AG04450 (cell line): ENCODE results near the gene PLCE1. TPM values are rescaled to one million over a fixed set of nuclear protein-coding genes. Genes with fewer than 3 reads are reported as not detected.

Experiments
- CTCF ChIA-PET: fragments of 300-600, 350-600 bp; formaldehyde crosslinking; extraction: SDS; loops from one replicate; lab custom pipeline; 2022; ENCODE audit warnings: antibody characterized with exemption, inconsistent platforms; lab: Charles Lee
- POLR2A ChIA-PET: fragments of 350-600 bp; formaldehyde crosslinking; extraction: SDS; loops from one replicate; lab custom pipeline; 2021; ENCODE audit warnings: antibody characterized with exemption, inconsistent platforms; lab: Yijun Ruan, JAX
- DNase-seq: peaks from one replicate; pipeline ENCODE4 v3.0.0-alpha.2; 2011; ENCODE audit warnings: low read depth, low spot score
- H3K27ac ChIP-seq: one replicate; pipeline ENCODE4 v1.5.1; 2012; ENCODE audit warnings: low read depth, low read length, control low read depth
- H3K27me3 ChIP-seq: one replicate; pipeline ENCODE4 v1.6.0; 2012; ENCODE audit warnings: low read length; ENCODE audit not compliant: control insufficient read depth, insufficient read depth
- H3K4me3 ChIP-seq: 2 replicates; pipeline ENCODE4 v1.5.1; 2011; ENCODE audit warnings: mild to moderate bottlenecking, low read depth, low read length, control low read depth
- H3K9me3 ChIP-seq: 2 replicates; pipeline ENCODE4 v1.5.1; 2012; ENCODE audit warnings: low read length; ENCODE audit not compliant: control insufficient read depth, insufficient read depth
- CTCF ChIP-seq: IDR thresholded peaks from 2 replicates; pipeline ENCODE4 v1.5.1; 2011; ENCODE audit warnings: low read depth, low read length, control low read depth, inconsistent platforms
- polyA plus RNA-seq: library from polyadenylated mRNA; depleted of rRNA; stranded (reverse); fragments of >200 nt; gene quantifications from 2 replicates; pipeline ENCODE4 v1.2.3, GENCODE V29; 2011

PLCE1 gene
- polyA plus RNA-seq, 1 experiment = 2.2 TPM

GRCh38 chr10:94000638-94001415 is 7.1 kb downstream of the PLCE1 start:
- no peak overlapping the region for H3K27ac ChIP-seq
- TF ChIP-seq CTCF = no peak
- ChIA-PET CTCF (no interaction called here), POLR2A (no interaction called here)
- DNase-seq = no peak
- H3K4me3 ChIP-seq = no peak overlapping the region
- no peaks in the 10 kb centered on the region for H3K9me3 ChIP-seq
- H3K27me3 ChIP-seq = no peaks in the 10 kb centered on the region

- no peak overlapping the region for H3K4me3 ChIP-seq
- DNase-seq = no peak
- POLR2A ChIA-PET = no interaction called here
- H3K9me3 ChIP-seq = no peaks in the 10 kb centered on the region
- TF ChIP-seq CTCF = no peak
- no peak overlapping the region for H3K27ac ChIP-seq
- CTCF ChIA-PET = interaction anchor here (1.6 kb wide), 1 partner anchor 9 kb away, joined by 5 read pairs; no protein-coding TSS in a partner anchor
- H3K27me3 ChIP-seq = no peaks in the 10 kb centered on the region
Observed at GRCh38 chr10:94001416-94001810, 7.7 kb downstream of the PLCE1 start.

GRCh38 chr10:94002156-94002555 is 8.4 kb downstream of the PLCE1 start:
- no peaks in the 10 kb centered on the region for H3K27me3 ChIP-seq
- POLR2A ChIA-PET = no interaction called here
- no peaks in the 10 kb centered on the region for H3K9me3 ChIP-seq
- no peak overlapping the region for H3K4me3 ChIP-seq
- DNase-seq = no peak
- no peak for TF ChIP-seq CTCF
- CTCF ChIA-PET = interaction anchor here (1.5 to 1.6 kb wide), 2 partner anchors 10 to 442 kb away, joined by 3 to 5 read pairs; no protein-coding TSS in a partner anchor
- no peak overlapping the region for H3K27ac ChIP-seq

GRCh38 chr10:94003488-94003887 is 9.8 kb downstream of the PLCE1 start:
- CTCF ChIA-PET = interaction anchor here (0.9 to 1.2 kb wide), 2 partner anchors 11 to 15 kb away, joined by 3 read pairs; no protein-coding TSS in a partner anchor

More at GRCh38 chr10:94003488-94003887, 9.8 kb downstream of the PLCE1 start:
- TF ChIP-seq CTCF = no peak
- Histone ChIP-seq H3K9me3 (no peaks in the 10 kb centered on the region), H3K27me3 (no peaks in the 10 kb centered on the region), H3K27ac (no peak overlapping the region), H3K4me3 (no peak overlapping the region)
- POLR2A ChIA-PET = no interaction called here
- no peak for DNase-seq
